HG03196 (cell line): ENCODE measurements around the gene CHRM1.
"Not testable (repeated sequence)": the region's sequence is repeated elsewhere in the genome, so short reads cannot be mapped to it uniquely, and the experiment has no call there.

Experiments
- ATAC-seq: cut with Tn5 transposase; IDR thresholded peaks from one replicate; pipeline ENCODE4 v1.9.1; 2021; ENCODE audit not compliant: unreplicated experiment

CHRM1 gene

DNA sequence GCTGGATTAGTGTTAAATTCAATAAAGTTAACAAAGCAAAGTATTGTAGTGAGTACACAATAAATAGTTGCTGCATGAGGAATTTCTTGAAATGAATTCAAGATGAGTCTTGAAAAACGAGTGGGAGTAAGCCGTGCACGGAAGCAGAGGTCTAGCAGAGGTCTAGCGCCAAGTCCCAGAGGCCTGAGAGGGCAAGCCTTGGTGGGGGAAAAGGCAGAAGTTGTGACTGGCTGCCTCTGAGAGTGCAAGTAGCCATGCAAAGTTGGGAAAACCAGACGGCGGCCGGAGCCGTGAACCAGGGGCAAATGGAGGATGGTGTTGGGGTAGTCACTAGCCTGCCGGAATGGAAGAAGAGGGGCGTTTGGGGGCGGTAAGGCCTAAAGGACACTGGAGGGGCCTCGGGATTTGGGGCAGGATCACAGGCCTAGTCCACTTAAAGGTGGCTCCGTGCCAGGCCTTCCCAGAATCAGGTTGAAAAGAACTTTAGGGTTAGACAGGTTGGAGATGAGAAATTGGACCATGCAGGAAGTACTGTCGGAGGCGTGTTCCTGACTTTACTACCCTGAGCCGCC, 40.8 kb downstream of the CHRM1 start:
- peak; percentile 13 for ATAC-seq

DNA sequence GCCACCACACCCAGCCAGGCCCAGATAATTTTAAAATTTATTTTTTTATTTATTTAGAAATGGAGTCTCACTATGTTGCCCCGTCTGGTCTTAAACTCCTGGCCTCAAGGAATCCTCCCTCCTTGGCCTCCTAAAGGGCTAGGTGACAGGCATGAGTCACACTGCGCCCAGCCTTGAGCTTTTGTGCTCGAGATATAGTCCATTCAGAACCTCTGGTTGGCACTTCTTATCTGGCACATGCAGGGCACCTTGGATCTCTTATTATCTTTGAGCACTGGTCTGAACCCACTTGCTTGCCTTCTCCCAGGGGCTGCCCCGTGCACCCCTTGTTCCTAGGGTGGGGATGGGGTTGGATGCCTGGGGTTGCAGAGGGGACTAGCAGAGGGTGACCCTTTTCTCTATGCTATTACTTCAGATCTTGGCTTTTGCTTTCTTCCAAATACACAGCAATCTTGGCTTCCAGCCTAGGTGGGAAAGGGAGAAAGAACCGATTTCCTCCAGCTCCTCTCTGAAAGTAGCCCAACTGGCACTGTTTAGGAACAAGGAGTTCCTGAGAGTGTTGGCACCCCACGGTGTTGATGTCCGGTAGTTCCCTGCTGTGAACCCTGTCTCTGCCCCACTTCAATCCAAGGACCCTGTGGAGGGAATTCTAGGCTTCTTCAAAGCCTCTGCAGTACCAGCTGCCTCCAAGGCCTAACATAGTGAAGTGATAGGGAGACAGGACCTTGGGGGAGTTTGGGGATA, 41.8 kb downstream of the CHRM1 start:
- no peak for ATAC-seq

DNA sequence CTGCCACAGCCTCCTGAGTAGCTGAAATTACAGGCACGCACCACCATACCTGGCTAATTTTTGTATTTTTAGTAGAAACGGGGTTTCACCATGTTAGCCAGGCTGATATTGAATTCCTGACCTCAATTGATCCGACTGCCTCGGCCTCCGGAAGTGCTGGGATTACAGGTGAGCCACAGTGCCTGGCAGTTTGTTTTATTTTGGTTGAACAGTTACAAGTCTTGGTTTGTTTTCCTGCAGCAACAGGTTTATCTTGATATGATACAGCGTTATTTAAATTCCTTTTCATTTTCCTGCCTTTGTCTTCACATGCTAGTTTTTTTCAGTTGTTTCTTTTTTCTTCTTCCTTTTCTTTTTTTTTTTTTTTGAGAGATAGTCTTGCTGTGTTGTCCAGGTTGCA, 44.5 kb downstream of the CHRM1 start:
- no peak for ATAC-seq

DNA sequence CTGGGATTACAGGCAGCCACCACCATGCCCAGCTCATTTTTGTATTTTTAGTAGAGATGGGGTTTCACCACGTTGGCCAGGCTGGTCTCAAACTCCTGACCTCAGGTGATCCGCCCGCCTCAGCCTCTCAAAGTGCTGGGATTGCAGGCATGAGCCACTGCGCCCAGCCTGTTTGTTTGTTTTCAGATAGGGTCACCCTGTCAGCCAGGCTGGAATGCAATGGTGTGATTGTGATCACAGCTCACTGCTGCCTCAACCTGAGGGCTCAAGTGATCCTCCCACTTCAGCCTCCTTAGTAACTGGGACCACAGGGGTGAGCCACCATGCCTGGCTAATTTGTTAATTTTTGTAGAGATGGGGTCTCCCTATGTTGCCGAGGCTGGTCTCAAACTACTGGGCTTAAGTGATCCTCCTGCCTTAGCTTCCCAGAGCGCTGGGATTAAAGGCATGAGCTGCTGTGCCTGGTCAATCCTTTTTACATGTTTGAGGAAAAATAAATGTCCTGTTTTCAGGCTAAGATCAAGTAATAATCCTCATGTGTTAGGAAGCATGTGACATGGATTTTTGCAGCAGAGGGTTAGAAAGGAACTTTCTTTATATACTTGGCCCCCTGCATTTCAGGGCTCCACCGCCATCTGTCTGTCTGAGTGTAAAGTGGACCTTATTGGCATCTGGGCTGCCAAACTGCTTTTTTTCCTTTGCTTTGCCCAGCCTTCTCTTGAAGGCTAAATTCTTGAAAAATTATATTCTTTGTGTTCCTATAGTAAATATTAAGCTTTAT, 45.3 kb downstream of the CHRM1 start:
- no peak for ATAC-seq

DNA sequence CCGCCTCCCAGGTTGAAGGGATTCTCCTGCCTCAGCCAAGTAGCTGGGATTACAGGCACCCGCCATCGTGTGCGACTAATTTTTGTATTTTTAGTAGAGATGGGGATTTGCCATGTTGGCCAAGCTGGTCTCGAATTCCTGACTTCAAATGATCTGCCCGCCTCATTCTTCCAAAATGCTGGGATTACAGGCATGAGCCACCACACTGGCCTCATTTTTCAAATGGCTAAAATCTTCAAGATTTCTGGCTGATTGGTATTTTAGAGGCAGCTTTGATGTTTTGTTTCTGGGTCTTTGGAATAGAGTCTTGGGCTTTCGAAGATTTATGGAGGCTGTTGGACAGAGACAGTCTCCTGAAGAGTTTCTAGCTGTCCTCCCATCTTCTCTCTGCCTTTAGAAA, 46.3 kb downstream of the CHRM1 start:
- ATAC-seq: no peak

DNA sequence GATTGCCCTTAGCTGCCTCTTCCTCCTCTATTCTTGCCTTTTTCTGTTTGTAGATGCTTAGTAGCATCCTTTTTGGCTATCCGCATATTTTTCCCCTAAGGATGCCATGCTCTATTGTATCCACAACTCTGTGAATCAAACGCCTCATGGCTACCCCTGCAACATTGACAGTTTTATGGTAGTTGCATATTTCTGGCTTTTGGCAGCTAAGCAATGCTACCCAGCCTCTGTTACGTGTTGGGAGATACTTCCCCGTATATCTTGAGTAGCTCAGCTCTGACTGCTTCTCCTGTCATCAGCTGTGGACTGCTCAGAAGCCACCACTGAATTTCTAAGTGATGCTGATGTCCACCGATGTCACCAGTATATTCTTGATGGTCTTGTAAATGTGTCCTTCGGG, 55.5 kb downstream of the CHRM1 start:
- ATAC-seq: no peak

DNA sequence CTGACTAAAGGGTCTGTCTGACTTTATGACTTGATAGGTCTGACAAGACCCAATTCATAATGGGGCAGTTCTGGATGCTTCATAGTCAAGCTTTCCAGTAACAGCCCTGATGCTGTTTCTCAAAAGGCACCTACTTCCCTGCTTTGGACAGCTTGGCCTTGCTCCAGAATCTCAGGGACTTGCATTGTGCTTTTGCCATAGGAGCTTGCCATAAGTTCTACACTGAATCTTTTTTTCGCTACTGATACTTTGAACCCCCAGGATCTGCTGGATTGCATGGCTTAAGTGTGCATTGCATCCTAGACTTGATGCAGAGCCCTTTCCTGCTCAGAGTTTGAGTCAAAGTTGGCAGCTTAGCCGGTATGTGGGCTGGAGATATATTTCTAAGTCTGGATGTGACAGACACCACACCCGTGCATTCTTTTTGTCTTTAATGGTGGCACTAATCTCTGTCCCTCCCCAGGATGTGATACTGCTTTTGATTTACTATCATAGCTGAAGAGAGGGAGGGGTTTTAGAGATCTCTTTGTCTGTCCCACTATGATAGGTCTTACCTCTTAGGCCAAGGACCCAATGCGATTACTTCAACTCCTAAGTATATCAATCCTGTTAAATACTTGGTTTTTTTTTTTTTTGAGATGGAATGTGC, 57.4 kb downstream of the CHRM1 start:
- ATAC-seq: no peak

DNA sequence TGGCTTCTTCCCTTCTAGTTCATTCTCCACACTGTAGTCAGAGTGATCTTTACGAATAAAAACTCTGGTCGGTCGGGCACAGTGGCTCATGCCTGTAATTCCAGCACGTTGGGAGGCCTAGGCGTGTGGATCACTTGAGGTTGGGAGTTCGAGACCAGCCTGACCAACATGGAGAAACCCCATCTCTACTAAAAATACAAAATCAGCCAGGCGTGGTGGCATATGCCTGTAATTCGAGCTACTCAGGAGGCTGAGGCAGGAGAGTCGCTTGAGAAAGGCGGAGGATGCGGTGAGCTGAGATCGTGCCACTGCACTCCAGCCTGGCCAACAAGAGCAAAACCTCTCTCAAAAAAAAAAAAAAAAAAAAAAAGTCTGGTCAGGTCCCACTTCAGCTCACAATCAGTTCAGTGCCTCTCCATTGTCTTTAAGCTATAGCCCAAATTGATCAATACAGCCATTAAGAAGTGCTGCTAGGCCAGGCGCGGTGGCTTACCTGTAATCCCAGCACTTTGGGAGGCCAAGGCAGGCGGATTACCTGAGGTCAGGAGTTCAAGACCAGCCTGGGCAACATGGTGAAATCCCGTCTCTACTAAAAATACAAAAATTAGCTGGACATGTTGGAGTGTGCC, 59.5 kb downstream of the CHRM1 start:
- not testable (repeated sequence) for ATAC-seq

DNA sequence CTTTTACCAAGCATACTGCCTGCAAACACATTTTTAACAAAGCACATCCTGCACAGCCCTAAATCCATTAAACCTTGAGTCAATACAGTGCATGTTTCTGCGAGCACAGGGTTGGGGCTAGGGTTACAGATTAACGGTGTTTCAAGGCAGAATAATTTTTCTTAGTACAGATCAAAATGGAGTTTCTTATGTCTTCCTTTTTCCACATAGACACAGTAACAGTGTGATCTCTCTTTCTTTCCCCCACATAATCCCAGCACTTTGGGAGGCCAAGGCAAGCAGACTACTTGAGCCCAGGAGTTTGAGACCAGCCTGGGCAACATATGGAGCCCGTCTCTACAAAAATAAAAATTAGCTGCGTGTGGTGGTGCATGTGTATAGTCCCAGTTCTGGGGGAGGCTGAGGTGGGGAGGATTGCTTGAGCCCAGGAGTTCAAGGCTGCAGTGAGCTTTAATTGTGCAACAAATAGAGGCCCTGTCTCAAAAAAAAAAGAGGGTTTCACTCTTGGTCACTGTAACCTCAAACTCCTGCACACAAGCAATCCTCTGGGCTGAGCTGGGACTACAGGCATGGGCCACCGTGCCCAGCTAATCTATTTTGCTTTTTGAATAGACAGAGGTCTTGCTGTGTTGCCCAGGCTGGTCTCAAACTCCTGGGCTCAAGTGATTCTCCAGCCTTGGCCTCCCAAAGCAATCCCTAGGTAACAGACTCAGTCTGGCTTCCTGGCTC, 60.2 kb downstream of the CHRM1 start:
- no peak for ATAC-seq

DNA sequence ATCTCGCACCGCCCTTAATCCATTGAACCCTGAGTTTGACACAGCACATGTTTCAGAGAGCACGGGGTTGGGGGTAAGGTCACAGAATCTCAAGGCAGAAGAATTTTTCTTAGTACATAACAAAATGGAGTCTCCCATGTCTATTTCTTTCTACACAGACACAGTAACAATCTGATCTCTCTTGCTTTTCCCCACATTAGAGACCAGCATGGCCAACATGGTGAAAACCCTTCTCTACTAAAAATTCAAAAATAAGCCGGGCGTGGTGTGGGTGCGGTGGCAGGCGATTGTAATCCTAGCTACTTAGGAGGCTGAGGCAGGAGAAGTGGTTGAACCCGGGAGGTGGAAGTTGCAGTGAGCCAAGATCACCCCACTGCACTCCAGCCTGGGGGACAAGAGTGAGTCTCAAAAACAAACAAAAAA, 61.9 kb downstream of the CHRM1 start:
- ATAC-seq: not testable (repeated sequence)
